Upper lobe of left lung (tissue), 4 donors: ENCODE data around the gene BRPF3.

Experiments
- CTCF ChIP-seq, 6 experiments: fragments of 450-650 bp in 4 of 6; fragments of 200-600 bp in 2 of 6; sonication (generic) in 2 of 6; IDR thresholded peaks; one replicate each; pipeline ENCODE4 v1.5.1; 2016 to 2019; ENCODE audit warnings: antibody characterized with exemption in 6 of 6
- POLR2A ChIP-seq, 4 donors: fragments of 450-650 bp; IDR thresholded peaks; one replicate each; pipeline ENCODE4 v1.5.1; 2016 to 2017; ENCODE audit warnings: antibody characterized with exemption in 4 of 4, mild to moderate bottlenecking in 2 of 4

- no peak for TF ChIP-seq POLR2A (IDR thresholded peaks at IDR 0.05)
- TF ChIP-seq CTCF (IDR thresholded peaks at IDR 0.05) = no peak
These were observed 76.5 kb downstream of the BRPF3 start for GRCh38 chr6:36273067-36273466.
